Epithelial cell of prostate (primary cell): ENCODE measurements around the gene SNTG2.
"Not testable (repeated sequence)": the region's sequence is repeated elsewhere in the genome, so short reads cannot be mapped to it uniquely, and the experiment has no call there.

Experiments
- DNase-seq: peaks from one replicate; pipeline ENCODE4 v3.0.0-alpha.2; 2011; ENCODE audit warnings: low read depth, low spot score
- H3K27ac ChIP-seq: fragments of 450-650 bp; 2 replicates; pipeline ENCODE4 v1.5.1; 2017; ENCODE audit warnings: mild to moderate bottlenecking

Gene SNTG2

GRCh38 chr2:1222056-1222455 lies 271.4 kb downstream of the SNTG2 start:
- DNase-seq: no peak
- H3K27ac ChIP-seq: no peak overlapping the region

DNA sequence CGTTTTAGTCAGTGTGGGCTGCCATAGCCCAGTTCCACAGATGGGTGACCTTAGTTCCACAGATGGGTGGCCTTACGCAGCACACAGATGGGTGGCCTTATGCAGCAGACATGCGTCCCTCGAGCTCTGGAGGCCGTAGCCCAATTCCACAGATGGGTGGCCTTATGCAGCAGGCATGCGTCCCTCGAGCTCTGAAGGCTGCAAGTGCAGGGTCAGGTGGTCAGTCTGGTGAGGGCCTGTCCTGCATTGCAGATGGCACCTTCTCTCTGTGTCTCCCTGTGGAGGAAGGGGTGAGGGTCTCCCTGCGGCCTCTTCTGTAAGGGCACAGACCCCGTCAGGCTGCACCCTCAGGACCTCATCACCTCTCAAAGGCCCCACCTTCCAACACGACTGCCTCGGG lies 273.1 kb downstream of the SNTG2 start:
- no peak overlapping the region for H3K27ac ChIP-seq
- no peak for DNase-seq

DNA sequence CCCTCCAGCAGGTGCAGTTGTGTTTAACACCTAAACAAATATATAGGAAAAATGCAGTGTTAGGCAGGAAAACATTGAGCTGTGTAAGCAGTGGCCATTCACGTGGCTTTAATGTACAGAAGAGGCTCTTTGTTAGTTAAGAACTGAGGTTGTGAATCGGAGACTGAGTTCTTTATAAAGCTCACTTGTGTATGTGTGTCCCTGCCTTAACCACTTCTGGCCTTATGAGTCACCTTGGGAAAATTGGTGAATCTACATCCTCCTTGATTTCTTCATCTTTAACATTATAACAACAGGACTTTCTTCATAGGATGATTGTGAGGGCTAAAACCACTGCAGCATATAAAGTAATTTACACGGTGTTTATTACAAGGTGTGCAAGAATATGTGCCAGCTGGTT lies 274.3 kb downstream of the SNTG2 start:
- DNase-seq: no peak
- no peak overlapping the region for H3K27ac ChIP-seq

DNA sequence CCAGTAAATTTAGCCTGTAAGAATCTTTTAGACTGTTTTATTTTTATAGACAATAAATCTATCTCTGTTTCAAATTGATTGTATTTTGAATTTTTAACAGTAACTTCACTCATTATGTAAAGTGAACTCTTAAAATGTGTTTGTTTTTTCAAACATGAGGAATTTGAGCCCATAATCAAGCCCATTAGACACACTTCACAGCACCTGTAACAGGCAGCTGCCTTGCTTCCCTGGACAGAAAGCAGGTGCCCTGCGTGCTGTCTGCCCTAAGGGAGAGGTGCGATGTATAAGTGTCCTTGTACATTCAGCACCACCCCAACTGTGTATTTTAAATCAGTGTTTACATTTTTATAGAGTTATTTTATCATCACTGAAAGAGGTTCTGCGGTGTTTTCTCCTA lies 276.1 kb downstream of the SNTG2 start:
- H3K27ac ChIP-seq: no peak overlapping the region
- no peak for DNase-seq

- DNase-seq: no peak
These were observed 276.7 kb downstream of the SNTG2 start for GRCh38 chr2:1227274-1227900.

DNA sequence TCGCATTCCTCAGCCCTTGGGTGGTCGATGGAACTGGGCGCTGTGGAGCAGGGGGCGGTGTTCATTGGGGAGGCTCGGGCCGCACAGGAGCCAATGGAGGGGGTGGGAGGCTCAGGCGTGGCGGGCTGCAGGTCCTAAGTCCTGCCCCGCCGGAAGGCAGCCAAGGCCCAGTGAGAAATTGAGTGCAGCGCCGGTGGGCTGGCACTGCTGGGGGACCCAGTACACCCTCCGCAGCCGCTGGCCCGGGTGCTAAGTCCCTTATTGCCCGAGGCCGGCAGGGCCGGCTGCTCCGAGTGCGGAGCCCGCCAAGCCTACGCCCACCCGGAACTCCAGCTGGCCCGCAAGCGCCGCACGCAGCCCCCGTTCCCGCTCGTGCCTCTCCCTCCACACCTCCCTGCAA lies 278.9 kb downstream of the SNTG2 start:
- not testable (repeated sequence) for DNase-seq, H3K27ac ChIP-seq

More at GRCh38 chr2:1227274-1227900, 276.7 kb downstream of the SNTG2 start:
- H3K27ac ChIP-seq: no peak overlapping the region

GRCh38 chr2:1230155-1230893 lies 279.7 kb downstream of the SNTG2 start:
- DNase-seq: no peak
- no peak overlapping the region for H3K27ac ChIP-seq

- DNase-seq: no peak
- no peak overlapping the region for H3K27ac ChIP-seq
These were observed 280.9 kb downstream of the SNTG2 start for GRCh38 chr2:1231466-1232063.

GRCh38 chr2:1233281-1233680 lies 282.6 kb downstream of the SNTG2 start:
- no peak for DNase-seq
- no peak overlapping the region for H3K27ac ChIP-seq

DNA sequence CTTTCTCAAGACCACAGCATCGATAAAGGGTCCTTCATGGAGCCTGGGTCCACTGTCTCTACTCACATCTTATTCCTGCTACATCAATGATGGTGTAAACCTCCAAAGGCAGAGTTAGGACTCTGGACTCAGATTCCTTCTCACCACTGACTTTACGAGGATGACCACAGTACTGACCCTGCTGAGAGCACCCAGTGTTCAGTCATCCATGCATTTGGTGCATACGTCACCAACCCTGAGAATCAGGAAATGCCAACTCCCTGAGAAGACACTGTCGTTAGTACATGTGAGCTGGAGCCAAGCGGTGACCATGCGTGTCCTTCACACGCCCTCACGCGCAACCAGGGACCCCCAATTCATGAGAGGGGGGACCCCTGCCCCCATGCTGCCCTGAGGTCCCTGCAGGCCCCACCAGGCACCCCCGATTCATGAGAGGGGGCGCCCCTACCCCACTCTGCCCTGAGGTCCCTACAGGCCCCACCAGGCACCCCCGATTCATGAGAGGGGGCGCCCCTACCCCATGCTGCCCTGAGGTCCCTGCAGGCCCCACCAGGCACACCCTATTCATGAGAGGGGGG lies 284.2 kb downstream of the SNTG2 start:
- no peak for DNase-seq

GRCh38 chr2:1235806-1236205 lies 285.2 kb downstream of the SNTG2 start:
- DNase-seq: no peak
- H3K27ac ChIP-seq: no peak overlapping the region

More for the DNA sequence above, 284.2 kb downstream of the SNTG2 start:
- H3K27ac ChIP-seq: no peak overlapping the region

GRCh38 chr2:1236606-1237005 lies 286.0 kb downstream of the SNTG2 start:
- H3K27ac ChIP-seq: no peak overlapping the region
- no peak for DNase-seq

- no peak for DNase-seq
- no peak overlapping the region for H3K27ac ChIP-seq
These were observed 287.1 kb downstream of the SNTG2 start for GRCh38 chr2:1237783-1238182.

- H3K27ac ChIP-seq: no peak overlapping the region
- no peak for DNase-seq
These were observed 288.0 kb downstream of the SNTG2 start for GRCh38 chr2:1238598-1239138.

DNA sequence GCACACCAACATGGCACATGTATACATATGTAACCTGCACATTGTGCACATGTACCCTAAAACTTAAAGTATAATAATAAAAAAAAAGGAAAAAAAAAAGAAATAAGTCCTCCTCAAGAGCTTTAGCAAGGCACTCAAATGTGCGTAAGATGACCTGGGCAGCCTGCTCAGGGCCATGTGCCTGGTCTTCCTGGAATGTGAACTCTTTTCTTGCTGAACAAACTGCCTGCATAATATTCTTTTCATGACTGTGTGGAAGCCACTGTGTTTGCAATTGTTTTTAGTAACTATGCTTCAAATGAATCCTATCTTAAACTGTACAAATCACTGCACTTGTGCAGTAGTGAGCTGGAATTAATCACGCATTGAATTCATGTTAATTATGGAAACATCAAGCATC lies 294.5 kb downstream of the SNTG2 start:
- H3K27ac ChIP-seq: no peak overlapping the region
- no peak for DNase-seq

DNA sequence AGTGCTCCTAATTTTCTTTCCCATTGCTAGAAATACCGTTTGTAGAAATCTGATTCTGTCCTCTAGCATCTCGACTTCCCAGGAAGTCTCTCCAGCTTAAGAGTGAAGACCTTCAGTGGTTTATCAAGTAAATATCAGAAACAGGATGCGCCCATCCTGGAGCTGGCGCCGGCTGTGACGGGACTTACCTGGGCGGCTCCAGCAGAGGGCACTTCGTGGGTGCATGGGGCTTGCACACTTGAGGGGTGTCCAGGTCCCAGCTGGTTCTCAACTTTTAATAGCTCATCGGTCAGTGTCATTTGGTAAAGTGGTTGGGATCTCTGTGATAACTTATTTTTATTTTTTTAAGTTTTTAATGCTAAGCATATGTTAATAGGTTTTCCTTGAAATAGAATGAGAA lies 295.6 kb downstream of the SNTG2 start:
- no peak for DNase-seq
- H3K27ac ChIP-seq: no peak overlapping the region

DNA sequence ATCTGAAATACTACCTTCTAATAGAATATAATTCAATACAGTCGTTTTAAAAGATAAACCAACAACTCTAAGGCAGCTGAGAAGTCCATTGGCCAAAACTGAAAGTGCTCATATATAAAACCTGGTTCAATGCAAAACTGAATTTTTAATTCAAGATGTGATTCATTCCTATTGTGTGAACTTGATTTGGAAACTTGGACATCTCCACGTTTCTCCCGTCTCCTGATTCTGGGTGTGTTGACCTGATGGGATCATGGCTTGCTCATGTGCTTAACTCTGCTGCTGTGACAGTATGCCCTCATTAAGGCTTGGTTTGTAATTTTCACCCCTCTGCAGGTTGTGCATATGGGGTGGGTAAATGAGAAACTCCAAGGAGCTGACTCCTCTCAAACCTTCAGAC lies 296.3 kb downstream of the SNTG2 start:
- DNase-seq: no peak
- no peak overlapping the region for H3K27ac ChIP-seq

GRCh38 chr2:1248187-1248586 lies 297.5 kb downstream of the SNTG2 start:
- no peak for DNase-seq
- no peak overlapping the region for H3K27ac ChIP-seq

- no peak overlapping the region for H3K27ac ChIP-seq
- DNase-seq: no peak
These were observed 299.4 kb downstream of the SNTG2 start for GRCh38 chr2:1249897-1250687.

- no peak overlapping the region for H3K27ac ChIP-seq
- no peak for DNase-seq
These were observed 300.9 kb downstream of the SNTG2 start for GRCh38 chr2:1251520-1251919.
